Calu3 (cell line): ENCODE measurements around the gene PPP3CA. TPM values are rescaled to one million over a fixed set of nuclear protein-coding genes. Genes with fewer than 3 reads are reported as not detected.

ENCODE experiments used
- BruUV-seq: library from RNA; stranded (reverse); fragments of 400-500 nt; replicated peaks from 2 replicates; lab custom pipeline; 2021; lab: Mats Ljungman, UMichigan
- CTCF ChIA-PET: fragments of 300-600 bp; sonication (Branson Sonifier 250); formaldehyde crosslinking; loops from one replicate; lab custom pipeline; 2022; ENCODE audit warnings: antibody characterized with exemption; lab: Charles Lee
- DNase-seq: peaks from one replicate; pipeline ENCODE4 v3.0.0; 2022
- H3K27ac Mint-ChIP-seq: one replicate; pipeline ENCODE4 v1.8.0; 2022; ENCODE audit warnings: mixed read lengths; ENCODE audit not compliant: unreplicated experiment
- H3K27me3 Mint-ChIP-seq: one replicate; pipeline ENCODE4 v1.8.0; 2022; ENCODE audit warnings: mixed read lengths; ENCODE audit not compliant: unreplicated experiment
- H3K36me3 Mint-ChIP-seq: one replicate; pipeline ENCODE4 v1.8.0; 2022; ENCODE audit warnings: mild to moderate bottlenecking, moderate library complexity, mixed read lengths; ENCODE audit not compliant: insufficient read depth, unreplicated experiment
- H3K4me1 Mint-ChIP-seq: one replicate; pipeline ENCODE4 v1.8.0; 2022; ENCODE audit warnings: mild to moderate bottlenecking, low read depth, mixed read lengths; ENCODE audit not compliant: unreplicated experiment
- H3K4me3 Mint-ChIP-seq: one replicate; pipeline ENCODE4 v1.8.0; 2022; ENCODE audit warnings: mild to moderate bottlenecking, low read depth, moderate library complexity, mixed read lengths; ENCODE audit not compliant: unreplicated experiment
- H3K9me3 Mint-ChIP-seq: one replicate; pipeline ENCODE4 v1.8.0; 2022; ENCODE audit warnings: low read depth, mixed read lengths; ENCODE audit not compliant: unreplicated experiment
- intact Hi-C: fragments of 100-400 bp; cut with micrococcal nuclease; formaldehyde crosslinking; loops from one replicate; pipeline ENCODE4 v1.10.0; 2022; ENCODE audit not compliant: unreplicated experiment
- total RNA-seq: library from RNA; stranded (reverse); gene quantifications from 2 replicates; pipeline ENCODE4 v1.2.3, GENCODE V29; 2022
- TF ChIP-seq, protein P1 (sequence below): fragments of 200-600 bp; IDR thresholded peaks from one replicate; pipeline ENCODE4 v1.8.0; 2022; ENCODE audit warnings: antibody characterized with exemption; ENCODE audit not compliant: unreplicated experiment

PPP3CA gene
- total RNA-seq, 1 experiment from 2014 or later: 33.7 TPM

GRCh38 chr4:101198682-101199339 is 148.5 kb downstream of the PPP3CA start:
- TF ChIP-seq, protein P1, sequence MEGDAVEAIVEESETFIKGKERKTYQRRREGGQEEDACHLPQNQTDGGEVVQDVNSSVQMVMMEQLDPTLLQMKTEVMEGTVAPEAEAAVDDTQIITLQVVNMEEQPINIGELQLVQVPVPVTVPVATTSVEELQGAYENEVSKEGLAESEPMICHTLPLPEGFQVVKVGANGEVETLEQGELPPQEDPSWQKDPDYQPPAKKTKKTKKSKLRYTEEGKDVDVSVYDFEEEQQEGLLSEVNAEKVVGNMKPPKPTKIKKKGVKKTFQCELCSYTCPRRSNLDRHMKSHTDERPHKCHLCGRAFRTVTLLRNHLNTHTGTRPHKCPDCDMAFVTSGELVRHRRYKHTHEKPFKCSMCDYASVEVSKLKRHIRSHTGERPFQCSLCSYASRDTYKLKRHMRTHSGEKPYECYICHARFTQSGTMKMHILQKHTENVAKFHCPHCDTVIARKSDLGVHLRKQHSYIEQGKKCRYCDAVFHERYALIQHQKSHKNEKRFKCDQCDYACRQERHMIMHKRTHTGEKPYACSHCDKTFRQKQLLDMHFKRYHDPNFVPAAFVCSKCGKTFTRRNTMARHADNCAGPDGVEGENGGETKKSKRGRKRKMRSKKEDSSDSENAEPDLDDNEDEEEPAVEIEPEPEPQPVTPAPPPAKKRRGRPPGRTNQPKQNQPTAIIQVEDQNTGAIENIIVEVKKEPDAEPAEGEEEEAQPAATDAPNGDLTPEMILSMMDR: no peak
- intact Hi-C loops: no loop called here
- Mint-ChIP-seq H3K9me3 (no peaks in the 10 kb centered on the region), H3K27ac (no peak overlapping the region), H3K4me1 (peaks cover 17% of the 10 kb centered on the region), H3K4me3 (no peak overlapping the region), H3K27me3 (no peaks in the 10 kb centered on the region), H3K36me3 (no peaks in the 10 kb centered on the region)
- DNase-seq: no peak
- BruUV-seq: no TSS peak
- CTCF ChIA-PET: no interaction called here

DNA sequence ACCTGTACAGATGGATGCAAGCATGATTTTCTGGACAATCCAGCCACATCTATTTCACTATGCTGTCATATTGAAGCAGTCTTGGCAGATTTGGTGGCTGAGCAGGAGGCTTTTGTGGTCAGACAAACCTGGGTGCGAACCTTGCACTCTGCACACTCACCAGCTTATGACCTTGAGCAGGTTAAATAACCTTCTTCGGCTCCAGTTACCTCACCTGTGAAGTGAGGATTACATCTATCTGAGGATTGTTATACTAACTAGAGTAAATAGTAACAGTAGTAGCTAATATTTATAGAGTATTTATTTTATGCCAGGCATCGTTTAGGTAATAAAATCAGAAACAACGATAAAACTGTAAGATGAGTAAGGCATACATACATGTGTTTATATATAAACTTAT is 150.0 kb downstream of the PPP3CA start:
- CTCF ChIA-PET: no interaction called here
- DNase-seq: no peak
- H3K27ac Mint-ChIP-seq: no peak overlapping the region
- TF ChIP-seq, protein P1: no peak
- no peaks in the 10 kb centered on the region for H3K27me3 Mint-ChIP-seq
- H3K36me3 Mint-ChIP-seq: no peaks in the 10 kb centered on the region
- H3K9me3 Mint-ChIP-seq: no peaks in the 10 kb centered on the region
- no peak overlapping the region for H3K4me3 Mint-ChIP-seq
- BruUV-seq: no TSS peak
- intact Hi-C loops: no loop called here
- peaks cover 17% of the 10 kb centered on the region for H3K4me1 Mint-ChIP-seq

DNA sequence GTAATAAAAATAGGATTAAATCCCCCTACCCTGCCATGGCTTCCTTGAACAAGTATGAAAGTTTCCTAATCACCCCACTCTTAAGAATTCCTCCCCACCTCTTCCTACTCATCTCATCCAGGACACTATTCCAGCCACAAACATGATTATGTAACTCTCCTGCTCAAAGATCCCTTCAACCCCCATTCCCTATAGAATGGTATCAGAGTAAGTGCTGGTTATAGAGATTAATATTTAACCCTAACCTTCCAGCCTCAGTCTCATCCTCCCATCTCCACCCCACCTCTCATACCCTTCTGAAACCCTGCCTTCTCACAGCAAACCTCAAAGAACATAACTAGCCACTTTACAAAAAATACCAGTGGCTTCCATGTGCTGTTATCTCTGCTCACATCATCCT is 155.1 kb downstream of the PPP3CA start:
- Mint-ChIP-seq H3K36me3 (no peaks in the 10 kb centered on the region), H3K27ac (no peak overlapping the region), H3K4me3 (no peak overlapping the region), H3K27me3 (no peaks in the 10 kb centered on the region), H3K9me3 (no peaks in the 10 kb centered on the region), H3K4me1 (peaks cover 8% of the 10 kb centered on the region)
- TF ChIP-seq, protein P1: no peak
- no TSS peak for BruUV-seq
- no peak for DNase-seq
- CTCF ChIA-PET: no interaction called here
- intact Hi-C loops: no loop called here

DNA sequence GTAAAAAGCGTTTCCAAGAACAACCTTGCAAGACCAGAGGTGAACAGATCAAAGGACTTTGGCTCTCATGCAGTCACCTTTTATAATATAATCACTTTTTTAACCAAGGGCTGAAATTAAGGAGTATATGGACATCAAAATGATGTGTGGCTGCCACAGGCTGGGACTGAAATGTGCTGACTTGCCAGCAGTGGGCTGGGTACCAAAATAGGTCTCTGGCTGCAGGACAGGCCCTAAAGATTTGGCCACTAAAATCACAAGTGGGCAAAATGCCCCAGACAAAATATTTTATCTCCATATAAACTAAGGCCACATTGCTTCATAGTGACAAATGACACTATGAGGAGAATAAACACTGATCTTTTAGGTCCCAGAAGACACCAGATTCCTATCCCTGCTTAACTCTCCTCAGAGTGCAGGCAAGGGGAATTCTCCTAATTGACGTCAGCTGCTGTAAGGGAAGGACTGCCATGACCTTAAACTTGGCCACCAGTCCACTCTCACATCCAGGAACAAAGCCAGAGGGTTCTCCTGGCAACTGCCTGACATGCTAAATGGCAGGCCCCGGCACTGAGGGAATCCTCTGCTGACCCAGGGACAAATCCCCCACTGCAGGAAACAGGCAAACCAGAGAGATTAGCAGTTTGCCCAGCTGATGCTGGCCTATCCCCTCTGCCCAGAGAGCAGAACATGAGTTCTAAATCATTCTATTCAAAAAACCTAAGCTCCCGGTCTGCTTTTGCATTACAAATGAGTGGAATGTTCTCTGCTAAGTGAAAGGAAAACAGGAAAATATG is 155.8 kb downstream of the PPP3CA start:
- DNase-seq: no peak
- BruUV-seq: no TSS peak
- TF ChIP-seq, protein P1: no peak
- Mint-ChIP-seq H3K9me3 (no peaks in the 10 kb centered on the region), H3K4me1 (peaks cover 8% of the 10 kb centered on the region), H3K27ac (no peak overlapping the region), H3K36me3 (no peaks in the 10 kb centered on the region), H3K27me3 (no peaks in the 10 kb centered on the region), H3K4me3 (no peak overlapping the region)
- intact Hi-C loops: no loop called here
- CTCF ChIA-PET: no interaction called here
